ENCODE results near the gene STXBP2.

STXBP2 gene
- total RNA-seq = 8.0 to 25.6 reads per million in 2 donors

DNA sequence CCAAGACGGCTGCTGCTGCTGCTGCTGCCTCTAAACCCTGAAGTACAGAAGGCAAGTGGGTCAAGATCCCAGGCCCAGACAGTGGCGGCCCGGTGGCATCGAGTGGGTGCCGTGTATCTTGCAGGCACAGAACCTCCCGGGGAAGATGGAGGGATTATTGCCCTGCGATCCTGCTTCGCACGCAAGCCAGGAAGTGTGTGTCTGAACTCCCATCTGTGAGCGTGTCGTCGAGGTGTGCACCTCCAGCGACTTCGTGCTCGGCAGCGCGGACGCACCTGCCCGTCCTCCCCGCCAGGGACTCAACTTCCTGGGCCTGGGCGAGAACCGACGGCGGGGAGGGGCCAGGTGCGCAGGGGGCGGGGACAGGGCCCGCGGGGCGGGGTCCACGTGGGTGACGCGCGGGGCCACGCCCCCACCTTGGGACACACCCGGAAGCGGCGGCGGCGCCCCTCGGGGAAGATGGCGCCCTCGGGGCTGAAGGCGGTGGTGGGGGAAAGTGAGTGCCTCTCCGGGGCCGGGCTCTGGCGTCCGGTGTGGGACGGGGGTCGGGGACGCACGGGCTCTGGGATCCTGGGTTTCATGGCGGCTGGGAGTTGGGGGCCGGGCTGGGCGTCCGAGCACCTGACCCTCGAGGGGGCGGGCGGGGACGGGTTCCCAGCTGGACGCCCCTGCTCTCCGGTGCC is at the start of gene STXBP2:
Gene STXBP2, plus strand, starts transcription at position 420 of the 683 bp plus-strand sequence. Its CDS starts 40 bp downstream, at position 460.
- DNase-seq = peak; percentile 96

DNA sequence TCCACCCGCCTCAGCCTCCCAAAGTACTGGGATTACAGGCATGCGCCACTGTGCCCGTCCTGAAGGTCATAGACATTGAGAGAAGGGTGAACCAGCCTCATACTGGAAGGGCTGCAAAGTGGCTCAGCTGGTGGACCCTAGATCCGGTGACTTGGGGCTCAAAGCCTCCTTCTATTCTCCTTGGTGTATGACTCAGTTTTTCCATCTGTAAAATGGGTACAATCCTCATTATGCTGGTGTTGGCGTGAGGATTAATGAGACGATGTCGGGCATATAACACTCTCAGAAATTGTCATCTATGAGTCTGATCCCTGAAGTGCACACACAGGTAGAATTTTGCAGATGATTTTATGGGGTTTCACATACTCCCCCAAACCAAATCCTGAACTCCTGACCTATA is 47.1 kb upstream of the STXBP2 start:
- DNase-seq = no peak

DNA sequence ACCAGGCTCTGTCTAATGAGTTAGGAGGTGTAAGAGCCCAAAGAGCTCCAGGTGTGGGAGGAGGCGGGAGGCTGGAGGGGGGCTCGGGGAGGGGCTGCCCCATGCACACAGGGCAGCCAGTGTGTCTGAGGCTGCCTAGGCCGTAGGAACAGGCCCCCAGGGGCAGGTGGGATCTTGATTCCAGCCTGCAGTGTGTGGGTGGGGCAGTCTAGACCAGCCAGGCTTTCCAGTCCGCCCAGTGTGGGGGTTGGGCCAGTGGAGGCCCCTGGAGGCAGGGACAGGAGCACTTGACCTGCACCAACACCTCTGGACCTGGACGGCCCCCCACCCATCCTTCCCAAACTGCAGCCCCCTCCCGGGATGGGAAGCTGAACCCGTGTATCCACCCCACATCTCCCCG is 46.7 kb upstream of the STXBP2 start:
- no peak for DNase-seq

DNA sequence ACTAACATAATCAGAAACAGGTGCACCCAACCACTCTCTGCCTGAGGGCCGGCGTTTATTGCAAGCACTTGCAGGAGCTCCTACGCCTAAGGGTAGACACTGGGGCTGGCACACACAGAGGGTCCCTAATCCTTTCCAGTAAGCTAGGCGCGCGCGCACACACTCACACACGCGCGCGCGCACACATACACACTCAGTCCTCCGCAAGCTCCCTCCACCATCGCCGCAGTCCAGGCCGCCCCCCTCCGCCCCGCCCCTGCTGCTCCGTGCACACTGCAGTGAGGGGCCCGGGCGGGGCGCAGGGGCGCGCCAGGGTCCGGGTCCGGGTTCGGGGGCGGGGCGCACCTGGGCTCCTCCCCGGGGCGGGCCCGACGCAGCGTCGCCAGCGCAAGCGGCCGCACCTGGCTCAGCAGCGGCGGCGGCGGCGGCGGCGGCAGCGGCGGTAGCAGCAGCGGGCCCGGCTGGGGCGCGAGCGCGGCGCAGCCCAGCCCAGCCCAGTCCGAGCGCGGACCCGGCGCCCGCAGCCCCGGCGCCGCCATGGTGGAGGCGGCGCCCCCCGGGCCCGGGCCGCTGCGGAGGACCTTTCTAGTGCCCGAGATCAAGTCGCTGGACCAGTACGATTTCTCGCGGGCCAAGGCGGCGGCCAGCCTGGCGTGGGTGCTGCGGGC is 41.3 kb upstream of the STXBP2 start, which contains the start of gene CAMSAP3:
Gene CAMSAP3, plus strand, starts transcription at position 398 of the 668 bp plus-strand sequence. Its CDS starts 140 bp downstream, at position 538.
- no peak for DNase-seq

GRCh38 chr19:7596211-7596937 is 40.5 kb upstream of the STXBP2 start:
- no peak for DNase-seq

GRCh38 chr19:7597689-7598088 is 39.2 kb upstream of the STXBP2 start:
- no peak for DNase-seq

GRCh38 chr19:7598180-7598579 is 38.7 kb upstream of the STXBP2 start:
- DNase-seq = no peak

DNA sequence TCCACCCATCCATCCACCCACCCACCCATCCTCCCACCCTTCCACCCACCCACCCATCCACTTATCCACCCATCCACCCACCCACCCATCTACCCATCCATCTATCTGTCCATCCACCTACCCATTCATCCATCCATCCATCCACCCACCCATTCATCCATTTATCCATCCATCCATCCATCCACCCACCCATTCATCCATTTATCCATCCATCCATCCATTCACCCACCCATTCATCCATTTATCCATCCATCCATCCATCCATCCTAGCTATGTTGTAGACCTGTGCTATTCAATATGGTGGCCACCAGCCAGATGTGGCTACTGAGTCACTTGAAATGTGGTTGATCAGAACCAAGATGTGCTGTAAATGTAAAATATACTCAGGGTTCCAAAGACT is 36.2 kb upstream of the STXBP2 start:
- DNase-seq = no peak

GRCh38 chr19:7602240-7602934 is 34.5 kb upstream of the STXBP2 start:
- DNase-seq = no peak

GRCh38 chr19:7602935-7603497 is 33.9 kb upstream of the STXBP2 start:
- no peak for DNase-seq

DNA sequence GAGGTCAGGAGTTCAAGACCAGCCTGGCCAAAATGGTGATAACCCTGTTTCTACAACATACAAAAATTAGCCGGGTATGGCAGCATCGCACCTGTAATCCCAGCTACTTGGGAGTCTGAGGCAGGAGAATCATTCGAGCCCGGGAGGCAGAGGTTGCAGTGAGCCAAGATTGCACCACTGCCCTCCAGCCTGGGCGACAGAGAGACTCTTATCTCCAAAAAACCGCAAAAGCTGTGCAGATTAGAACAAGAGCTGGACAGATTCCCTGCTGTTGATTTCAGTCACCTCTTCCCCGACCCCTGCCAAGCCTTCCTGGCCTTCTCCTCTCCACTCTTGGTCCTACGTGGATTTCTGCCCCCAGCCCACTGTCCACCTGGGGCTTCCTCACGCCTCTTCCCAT is 33.0 kb upstream of the STXBP2 start:
- DNase-seq = no peak

DNA sequence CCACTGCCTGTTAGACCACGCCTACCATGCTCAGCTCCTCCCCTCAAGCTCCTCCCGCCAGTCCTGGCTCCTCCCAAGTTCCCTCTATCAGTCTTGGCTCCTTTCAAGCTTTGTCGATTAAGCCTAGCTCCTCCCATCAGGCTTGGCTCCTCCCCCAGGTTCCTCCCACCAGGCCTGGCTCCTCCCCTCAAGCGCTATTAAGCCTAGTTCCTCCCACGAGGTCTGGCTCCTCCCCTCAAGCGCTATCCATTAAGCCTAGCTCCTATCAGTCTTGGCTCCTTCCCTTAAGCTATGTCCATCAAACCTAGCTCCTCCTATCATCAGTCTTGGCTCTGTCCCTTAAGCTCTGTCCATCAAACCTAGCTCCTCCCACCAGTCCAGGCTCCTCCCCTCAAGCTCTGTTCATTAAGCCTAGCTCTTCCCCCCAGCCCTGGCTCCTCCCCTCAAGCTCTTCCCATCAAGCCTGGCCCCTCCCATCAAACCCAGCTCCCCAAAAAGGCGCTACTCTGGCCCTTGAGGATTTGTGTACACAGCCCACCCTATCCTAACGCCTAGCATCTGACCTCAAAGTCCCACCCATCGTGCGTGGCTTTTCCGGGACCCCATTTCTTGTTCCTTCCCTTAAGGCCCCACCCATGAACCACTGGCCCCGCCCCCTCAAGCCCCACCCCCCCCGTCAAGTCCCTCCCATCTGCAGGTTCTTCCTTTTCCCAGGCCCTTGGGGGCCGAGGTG is 31.3 kb upstream of the STXBP2 start:
- DNase-seq = no peak

DNA sequence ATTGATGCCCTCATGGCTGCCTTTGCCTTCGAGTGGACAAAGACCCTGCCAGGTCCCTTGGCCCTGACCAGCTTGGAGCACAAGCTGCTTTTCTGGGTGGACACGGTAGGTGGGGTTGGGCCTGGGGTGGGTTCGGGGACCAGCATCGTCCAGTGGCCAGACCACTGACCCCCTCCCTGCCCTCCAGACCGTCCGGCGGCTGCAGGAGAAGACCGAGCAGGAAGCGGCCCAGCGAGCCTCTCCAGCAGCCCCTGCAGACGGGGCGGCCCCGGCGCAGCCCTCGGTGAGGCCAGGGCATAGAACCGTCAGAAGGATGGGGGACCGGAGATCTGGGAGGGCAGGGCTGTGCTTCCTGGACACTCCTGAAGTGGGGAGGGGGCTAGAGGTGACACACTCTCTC is 30.6 kb upstream of the STXBP2 start:
- DNase-seq = no peak

DNA sequence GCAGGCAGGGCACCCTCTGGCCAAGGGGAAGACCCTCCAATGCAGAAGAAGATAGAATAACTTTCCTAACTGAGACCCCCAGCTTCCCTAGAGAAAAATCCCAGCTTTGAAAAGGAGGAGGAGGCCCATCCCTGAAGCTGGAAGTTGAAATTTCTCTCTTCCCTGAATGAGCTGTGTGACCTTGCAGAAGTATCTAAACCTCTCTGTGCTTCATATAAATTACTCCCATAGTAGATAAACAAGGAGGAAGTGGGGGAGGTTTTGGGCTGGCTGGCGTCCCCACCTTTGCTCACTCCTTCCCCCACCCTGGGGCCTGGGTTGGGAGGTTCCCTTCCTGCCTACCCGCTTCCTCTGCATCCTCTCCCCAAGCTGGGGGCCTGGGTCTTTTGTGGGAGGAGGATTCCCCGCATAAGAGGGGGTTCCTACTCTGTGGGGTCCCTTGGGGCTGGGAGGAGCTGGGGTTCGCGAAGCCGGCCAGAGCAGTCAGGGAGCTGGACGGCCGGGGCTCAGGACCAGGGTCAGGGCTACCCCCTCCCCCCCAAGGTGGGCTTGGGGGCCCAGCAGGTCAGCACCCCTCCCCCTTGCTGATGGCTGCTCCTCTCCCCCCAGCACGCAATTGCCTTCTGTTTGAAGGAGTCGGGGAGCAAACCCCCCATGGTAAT is 29.6 kb upstream of the STXBP2 start:
- no peak for DNase-seq

- DNase-seq = no peak
Measured at GRCh38 chr19:7607874-7608560, 28.9 kb upstream of the STXBP2 start.

DNA sequence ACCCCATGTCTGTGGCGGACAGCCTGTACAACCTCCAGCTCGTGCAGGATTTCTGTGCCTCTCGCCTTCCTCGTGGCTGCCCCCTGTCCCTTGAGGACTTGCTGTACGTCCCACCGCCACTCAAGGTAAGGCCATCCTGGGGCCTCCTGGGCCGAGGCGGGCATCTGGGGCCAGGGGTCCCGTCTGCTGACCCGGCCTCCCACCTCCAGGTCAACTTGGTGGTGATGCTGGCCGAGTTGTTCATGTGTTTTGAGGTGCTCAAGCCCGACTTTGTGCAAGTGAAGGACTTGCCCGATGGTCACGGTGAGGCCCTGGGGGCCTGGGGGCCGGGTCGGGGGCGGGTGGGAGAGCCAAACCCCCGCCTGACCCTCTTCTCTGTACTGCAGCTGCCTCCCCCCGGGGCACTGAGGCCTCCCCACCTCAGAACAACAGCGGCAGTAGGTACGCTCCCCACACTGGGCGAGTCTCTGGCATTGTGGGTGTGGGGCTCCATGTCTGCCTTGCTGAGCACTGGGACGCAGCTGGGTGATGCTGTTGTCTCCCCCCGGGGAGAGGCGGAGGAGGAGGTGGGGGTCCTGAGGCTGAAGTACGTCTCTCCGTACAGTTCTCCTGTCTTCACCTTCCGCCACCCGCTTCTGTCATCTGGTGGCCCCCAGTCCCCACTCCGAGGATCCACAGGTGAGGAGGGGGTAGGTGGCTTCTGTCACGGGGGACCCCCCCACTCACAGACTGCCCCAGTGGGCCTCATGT is 26.2 kb upstream of the STXBP2 start:
- DNase-seq = no peak

- no peak for DNase-seq
Measured at GRCh38 chr19:7611541-7612279, 25.2 kb upstream of the STXBP2 start.

DNA sequence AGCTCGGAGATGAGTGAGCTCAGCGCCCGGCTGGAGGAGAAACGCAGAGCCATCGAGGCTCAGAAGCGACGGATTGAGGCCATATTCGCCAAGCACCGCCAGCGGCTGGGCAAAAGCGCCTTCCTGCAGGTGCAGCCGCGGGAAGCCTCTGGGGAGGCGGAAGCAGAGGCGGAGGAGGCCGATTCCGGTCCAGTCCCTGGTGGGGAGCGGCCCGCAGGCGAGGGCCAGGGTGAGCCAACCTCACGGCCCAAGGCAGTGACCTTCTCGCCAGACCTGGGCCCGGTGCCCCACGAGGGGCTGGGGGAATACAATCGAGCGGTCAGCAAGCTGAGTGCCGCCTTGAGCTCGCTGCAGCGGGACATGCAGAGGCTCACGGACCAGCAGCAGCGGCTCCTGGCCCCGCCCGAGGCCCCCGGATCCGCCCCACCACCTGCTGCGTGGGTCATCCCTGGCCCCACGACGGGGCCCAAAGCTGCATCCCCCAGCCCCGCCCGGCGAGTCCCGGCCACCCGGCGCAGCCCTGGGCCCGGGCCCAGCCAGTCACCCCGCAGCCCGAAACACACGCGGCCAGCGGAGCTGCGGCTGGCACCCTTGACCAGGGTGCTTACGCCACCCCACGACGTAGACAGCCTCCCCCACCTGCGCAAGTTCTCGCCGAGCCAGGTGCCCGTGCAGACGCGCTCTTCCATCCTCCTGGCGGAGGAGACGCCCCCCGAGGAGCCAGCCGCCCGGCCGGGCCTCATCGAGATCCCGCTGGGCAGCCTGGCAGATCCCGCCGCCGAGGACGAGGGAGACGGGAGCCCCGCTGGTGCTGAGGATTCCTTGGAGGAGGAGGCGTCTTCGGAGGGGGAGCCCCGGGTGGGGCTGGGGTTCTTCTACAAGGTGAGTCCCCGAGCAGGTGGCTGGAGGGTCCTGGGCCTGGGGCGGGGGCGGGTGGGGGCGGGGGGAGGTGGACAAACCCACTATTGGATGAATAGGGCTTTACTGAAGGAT is 24.3 kb upstream of the STXBP2 start:
- no peak for DNase-seq
